Uterus (tissue), 4 donors: ENCODE results near the gene DHODH. TPM values are rescaled to one million over a fixed set of nuclear protein-coding genes. Genes with fewer than 3 reads are reported as not detected.
"Not testable (repeated sequence)": the region's sequence is repeated elsewhere in the genome, so short reads cannot be mapped to it uniquely, and the experiment has no call there.

Source experiments
- DNase-seq, 2 donors: peaks; one replicate each; pipeline ENCODE4 v3.0.0-alpha.2; 2019 to 2020
- H3K27ac ChIP-seq, 2 donors: fragments of 200-600 bp; sonication (generic); 1 replicate in 1 of 2; 2 replicates in 1 of 2; pipeline ENCODE4 v1.5.1; 2016 to 2018
- H3K27me3 ChIP-seq, 2 donors: fragments of 200-600 bp; sonication (generic); one replicate each; pipeline ENCODE4 v1.5.1; 2018 to 2019; ENCODE audit warnings: control low read depth in 1 of 2
- H3K36me3 ChIP-seq, 2 donors: fragments of 200-600 bp; sonication (generic); one replicate each; pipeline ENCODE4 v1.5.1; 2019; ENCODE audit warnings: control low read depth in 1 of 2
- H3K4me1 ChIP-seq, 2 donors: fragments of 200-600 bp; sonication (generic); one replicate each; pipeline ENCODE4 v1.5.1; 2018 to 2019; ENCODE audit warnings: control low read depth in 1 of 2
- H3K4me3 ChIP-seq, 2 donors: fragments of 200-600 bp; sonication (generic); 1 replicate in 1 of 2; 2 replicates in 1 of 2; pipeline ENCODE4 v1.5.1; 2018 to 2019; ENCODE audit warnings: mild to moderate bottlenecking in 1 of 2
- H3K9me3 ChIP-seq, 2 donors: fragments of 200-600 bp; sonication (generic); one replicate each; pipeline ENCODE4 v1.5.1; 2019; ENCODE audit warnings: control low read depth in 1 of 2
- CTCF ChIP-seq, 4 experiments: fragments of 200-600 bp in 2 of 4; fragments of 450-650 bp in 2 of 4; sonication (generic) in 2 of 4; IDR thresholded peaks; one replicate each; pipeline ENCODE4 v1.5.1; 2016 to 2019; ENCODE audit warnings: antibody characterized with exemption in 4 of 4, mild to moderate bottlenecking in 2 of 4, moderate library complexity in 1 of 4
- POLR2A ChIP-seq, 2 donors: fragments of 450-650 bp; IDR thresholded peaks; one replicate each; pipeline ENCODE4 v1.6.1; 2016; ENCODE audit warnings: antibody characterized with exemption in 2 of 2, mild to moderate bottlenecking in 1 of 2, moderate library complexity in 1 of 2
- intact Hi-C: fragments of 100-400 bp; cut with DNase I; formaldehyde crosslinking; loops from one replicate; pipeline ENCODE4 v1.15.1; 2023; ENCODE audit warnings: low total_unique reads
- total RNA-seq, 4 donors: library from RNA; depleted of rRNA in 3 of 4; stranded (reverse); fragments of >200 nt in 3 of 4; gene quantifications; one replicate each; pipeline versions ENCODE4 v1.1.0 to v1.2.4, GENCODE V29; 2014 to 2023
- donor health status: DM: yes; HTN: yes; CAD: no.

DHODH gene
- total RNA-seq, 4 donors from 2014 or later, result 1.8 to 14.7 (median 7.1) TPM

GRCh38 chr16:72001180-72001874 is 7.2 kb upstream of the DHODH start:
- TF ChIP-seq CTCF (IDR thresholded peaks at IDR 0.05) (no peak), POLR2A (IDR thresholded peaks at IDR 0.05) (no peak)
- no peak for DNase-seq
- Histone ChIP-seq H3K4me3 (no peak overlapping the region), H3K36me3 (no peaks in the 10 kb centered on the region), H3K9me3 (no peaks in the 10 kb centered on the region), H3K27me3 (no peaks in the 10 kb centered on the region), H3K27ac (no peak overlapping the region), H3K4me1 (no peaks in the 10 kb centered on the region)
- intact Hi-C loops, result no loop called here

GRCh38 chr16:72002619-72003018 is 5.9 kb upstream of the DHODH start:
- Histone ChIP-seq H3K4me1 (no peaks in the 10 kb centered on the region), H3K27ac (no peak overlapping the region), H3K27me3 (no peaks in the 10 kb centered on the region), H3K9me3 (no peaks in the 10 kb centered on the region), H3K36me3 (no peaks in the 10 kb centered on the region), H3K4me3 (no peak overlapping the region)
- TF ChIP-seq POLR2A (IDR thresholded peaks at IDR 0.05) (no peak), CTCF (IDR thresholded peaks at IDR 0.05) (no peak)
- intact Hi-C loops, result no loop called here
- no peak for DNase-seq

GRCh38 chr16:72008065-72008423 is 500 bp upstream of the DHODH start:
- H3K36me3 ChIP-seq, H3K9me3 ChIP-seq, H3K4me1 ChIP-seq, DNase-seq, H3K27me3 ChIP-seq, intact Hi-C loops: not testable (repeated sequence)
- Histone ChIP-seq H3K4me3 (peak overlapping the region; percentile 20 to 70), H3K27ac (peak overlapping the region; percentile 9 to 38)

- no peak overlapping the region for H3K4me3 ChIP-seq
- H3K27ac ChIP-seq, result no peak overlapping the region
- no peaks in the 10 kb centered on the region for H3K27me3 ChIP-seq
- H3K36me3 ChIP-seq, result no peaks in the 10 kb centered on the region
- peaks cover 0 to 7% of the 10 kb centered on the region in 2 donors for H3K4me1 ChIP-seq
- H3K9me3 ChIP-seq, result no peaks in the 10 kb centered on the region
- no peak for DNase-seq
- intact Hi-C loops, result no loop called here
- no peak for TF ChIP-seq POLR2A (IDR thresholded peaks at IDR 0.05)
- TF ChIP-seq CTCF (IDR thresholded peaks at IDR 0.05), result no peak
Observed at GRCh38 chr16:72009779-72010178, 1.2 kb downstream of the DHODH start.

- TF ChIP-seq POLR2A (IDR thresholded peaks at IDR 0.05), result no peak
- no peak for TF ChIP-seq CTCF (IDR thresholded peaks at IDR 0.05)
- intact Hi-C loops, result no loop called here
- Histone ChIP-seq H3K27ac (no peak overlapping the region), H3K4me1 (peaks cover 0 to 7% of the 10 kb centered on the region in 2 donors), H3K27me3 (no peaks in the 10 kb centered on the region), H3K36me3 (no peaks in the 10 kb centered on the region), H3K9me3 (no peaks in the 10 kb centered on the region), H3K4me3 (no peak overlapping the region)
- no peak for DNase-seq
Observed at GRCh38 chr16:72012607-72013006, 4.1 kb downstream of the DHODH start.

- H3K9me3 ChIP-seq, result no peaks in the 10 kb centered on the region
- intact Hi-C loops, result no loop called here
- peak overlapping the region; percentile 34 to 46 for H3K27ac ChIP-seq
- H3K4me1 ChIP-seq, result peaks cover 0 to 7% of the 10 kb centered on the region in 2 donors
- no peaks in the 10 kb centered on the region for H3K36me3 ChIP-seq
- TF ChIP-seq CTCF (IDR thresholded peaks at IDR 0.05) (no peak), POLR2A (IDR thresholded peaks at IDR 0.05) (no peak)
- DNase-seq, result peak; percentile 38 to 43
- H3K27me3 ChIP-seq, result no peaks in the 10 kb centered on the region
- H3K4me3 ChIP-seq, result no peak overlapping the region
Observed at GRCh38 chr16:72013389-72013788, 4.8 kb downstream of the DHODH start.
